ENCODE results near the gene CCDC152. TPM values are rescaled to one million over a fixed set of nuclear protein-coding genes. Genes with fewer than 3 reads are reported as not detected.

CCDC152 gene, protein sequence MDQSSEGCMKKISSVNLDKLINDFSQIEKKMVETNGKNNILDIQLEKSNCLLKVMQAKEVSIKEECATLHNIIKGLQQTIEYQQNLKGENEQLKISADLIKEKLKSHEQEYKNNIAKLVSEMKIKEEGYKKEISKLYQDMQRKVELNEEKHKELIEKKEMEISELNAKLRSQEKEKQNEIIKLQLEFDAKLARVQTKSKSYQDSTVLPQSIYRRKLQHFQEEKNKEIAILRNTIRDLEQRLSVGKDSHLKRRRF
- under 1 TPM in 3 of 4 donors, not detected in 1; 0.07 to 0.29 (median 0.25) TPM for total RNA-seq

- intact Hi-C loops (cut with DNase I; ENCODE audit: low total_unique reads), result no loop called here
- H3K4me3 ChIP-seq (ENCODE audit: low read depth, poor library complexity, severe bottlenecking), result peak within 1 kb of the TSS; percentile 13
- DNase-seq (ENCODE audit: low spot score in 2 of 2), result peak in 1 of 2 donors; percentile 83
- 27 to 34% methylated on average over 35 of the region's 35 CpGs for WGBS, 2 donors
- TF ChIP-seq, protein P1, sequence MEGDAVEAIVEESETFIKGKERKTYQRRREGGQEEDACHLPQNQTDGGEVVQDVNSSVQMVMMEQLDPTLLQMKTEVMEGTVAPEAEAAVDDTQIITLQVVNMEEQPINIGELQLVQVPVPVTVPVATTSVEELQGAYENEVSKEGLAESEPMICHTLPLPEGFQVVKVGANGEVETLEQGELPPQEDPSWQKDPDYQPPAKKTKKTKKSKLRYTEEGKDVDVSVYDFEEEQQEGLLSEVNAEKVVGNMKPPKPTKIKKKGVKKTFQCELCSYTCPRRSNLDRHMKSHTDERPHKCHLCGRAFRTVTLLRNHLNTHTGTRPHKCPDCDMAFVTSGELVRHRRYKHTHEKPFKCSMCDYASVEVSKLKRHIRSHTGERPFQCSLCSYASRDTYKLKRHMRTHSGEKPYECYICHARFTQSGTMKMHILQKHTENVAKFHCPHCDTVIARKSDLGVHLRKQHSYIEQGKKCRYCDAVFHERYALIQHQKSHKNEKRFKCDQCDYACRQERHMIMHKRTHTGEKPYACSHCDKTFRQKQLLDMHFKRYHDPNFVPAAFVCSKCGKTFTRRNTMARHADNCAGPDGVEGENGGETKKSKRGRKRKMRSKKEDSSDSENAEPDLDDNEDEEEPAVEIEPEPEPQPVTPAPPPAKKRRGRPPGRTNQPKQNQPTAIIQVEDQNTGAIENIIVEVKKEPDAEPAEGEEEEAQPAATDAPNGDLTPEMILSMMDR (IDR thresholded peaks at IDR 0.05), result no peak
- TF ChIP-seq POLR2A (IDR thresholded peaks at IDR 0.05), result no peak
These were observed at the start of gene CCDC152 for GRCh38 chr5:42756606-42757601. CCDC152 (plus strand) TSS chr5:42756818; CDS start chr5:42759122, 2,304 bp downstream.

DNA sequence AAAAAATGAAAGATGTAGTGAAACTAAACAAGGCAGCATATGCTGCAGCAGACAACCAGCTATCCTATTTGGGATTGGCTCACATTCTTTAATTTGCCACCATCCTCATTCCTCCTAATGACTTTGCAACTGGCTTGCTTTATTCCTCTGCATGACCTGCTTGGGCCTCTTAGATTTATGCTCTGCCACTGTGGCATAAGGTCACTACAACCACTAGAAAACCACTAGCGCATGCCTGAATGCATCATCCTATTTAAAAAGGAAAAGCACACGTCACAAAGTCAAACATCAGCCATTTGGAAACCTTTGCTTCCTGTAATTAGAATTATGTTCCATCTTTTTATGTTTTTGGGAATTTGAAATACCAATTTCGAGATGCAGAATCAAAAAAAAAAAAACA, 40.8 kb upstream of the CCDC152 start:
- 81 to 85% methylated on average over 3 of the region's 3 CpGs for WGBS, 2 donors
- no peak for DNase-seq (ENCODE audit: low spot score in 2 of 2)

DNA sequence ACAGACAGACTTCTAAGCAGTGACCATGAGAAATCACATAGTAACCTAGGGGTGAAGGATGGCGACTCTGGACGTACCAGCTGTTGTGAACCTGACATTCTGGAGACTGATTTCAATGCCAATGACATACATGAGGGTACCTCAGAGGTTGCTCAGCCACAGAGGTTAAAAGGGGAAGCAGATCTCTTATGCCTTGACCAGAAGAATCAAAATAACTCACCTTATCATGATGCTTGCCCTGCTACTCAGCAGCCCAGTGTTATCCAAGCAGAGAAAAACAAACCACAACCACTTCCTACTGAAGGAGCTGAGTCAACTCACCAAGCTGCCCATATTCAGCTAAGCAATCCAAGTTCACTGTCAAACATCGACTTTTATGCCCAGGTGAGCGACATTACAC, 38.0 kb upstream of the CCDC152 start:
- no peak for DNase-seq (ENCODE audit: low spot score in 2 of 2)
- TF ChIP-seq POLR2A (IDR thresholded peaks at IDR 0.05), result no peak
- TF ChIP-seq, protein P1 (IDR thresholded peaks at IDR 0.05), result no peak
- intact Hi-C loops (cut with DNase I; ENCODE audit: low total_unique reads), result no loop called here
- WGBS, 2 donors, result 92 to 96% methylated on average over 4 of the region's 4 CpGs
- H3K4me3 ChIP-seq (ENCODE audit: low read depth, poor library complexity, severe bottlenecking), result no peak overlapping the region

More for the DNA sequence above, 40.8 kb upstream of the CCDC152 start:
- intact Hi-C loops (cut with DNase I; ENCODE audit: low total_unique reads), result no loop called here
- TF ChIP-seq POLR2A (IDR thresholded peaks at IDR 0.05), result no peak
- TF ChIP-seq, protein P1 (IDR thresholded peaks at IDR 0.05), result no peak
- H3K4me3 ChIP-seq (ENCODE audit: low read depth, poor library complexity, severe bottlenecking), result no peak overlapping the region

- H3K4me3 ChIP-seq (ENCODE audit: low read depth, poor library complexity, severe bottlenecking), result no peak overlapping the region
- WGBS, 2 donors, result 83 to 86% methylated on average over 2 of the region's 2 CpGs
- intact Hi-C loops (cut with DNase I; ENCODE audit: low total_unique reads), result no loop called here
- no peak for DNase-seq (ENCODE audit: low spot score in 2 of 2)
- TF ChIP-seq, protein P1 (IDR thresholded peaks at IDR 0.05), result no peak
- no peak for TF ChIP-seq POLR2A (IDR thresholded peaks at IDR 0.05)
These were observed 37.6 kb upstream of the CCDC152 start for GRCh38 chr5:42719034-42719433.

DNA sequence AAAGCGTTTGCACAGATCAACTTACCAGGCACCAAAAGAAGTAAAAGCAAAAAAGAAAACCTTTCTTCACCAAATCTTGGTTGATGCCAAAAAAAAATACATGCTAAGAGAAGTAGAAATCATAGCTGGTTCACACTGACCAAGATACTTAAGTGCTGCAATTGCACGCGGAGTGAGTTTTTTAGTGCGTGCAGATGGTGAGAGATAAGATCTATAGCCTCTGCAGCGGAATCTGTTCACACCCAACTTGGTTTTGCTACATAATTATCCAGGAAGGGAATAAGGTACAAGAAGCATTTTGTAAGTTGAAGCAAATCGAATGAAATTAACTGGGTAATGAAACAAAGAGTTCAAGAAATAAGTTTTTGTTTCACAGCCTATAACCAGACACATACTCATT, 36.4 kb upstream of the CCDC152 start:
- no peak for TF ChIP-seq POLR2A (IDR thresholded peaks at IDR 0.05)
- TF ChIP-seq, protein P1 (IDR thresholded peaks at IDR 0.05), result no peak
- intact Hi-C loops (cut with DNase I; ENCODE audit: low total_unique reads), result no loop called here
- no peak for DNase-seq (ENCODE audit: low spot score in 2 of 2)

More for the DNA sequence above, 36.4 kb upstream of the CCDC152 start:
- no peak overlapping the region for H3K4me3 ChIP-seq (ENCODE audit: low read depth, poor library complexity, severe bottlenecking)
- 47 to 52% methylated on average over 6 of the region's 6 CpGs for WGBS, 2 donors
